Hematopoietic multipotent progenitor cell treated with erythropoietin and hydrocortisone succinate and interleukin-3 and kit ligand, for 6 days (in vitro differentiated cells): ENCODE measurements around the gene SLAIN2.

Experiments
- DNase-seq: peaks from one replicate; pipeline ENCODE4 v3.0.0-alpha.2; 2015

SLAIN2 gene

DNA sequence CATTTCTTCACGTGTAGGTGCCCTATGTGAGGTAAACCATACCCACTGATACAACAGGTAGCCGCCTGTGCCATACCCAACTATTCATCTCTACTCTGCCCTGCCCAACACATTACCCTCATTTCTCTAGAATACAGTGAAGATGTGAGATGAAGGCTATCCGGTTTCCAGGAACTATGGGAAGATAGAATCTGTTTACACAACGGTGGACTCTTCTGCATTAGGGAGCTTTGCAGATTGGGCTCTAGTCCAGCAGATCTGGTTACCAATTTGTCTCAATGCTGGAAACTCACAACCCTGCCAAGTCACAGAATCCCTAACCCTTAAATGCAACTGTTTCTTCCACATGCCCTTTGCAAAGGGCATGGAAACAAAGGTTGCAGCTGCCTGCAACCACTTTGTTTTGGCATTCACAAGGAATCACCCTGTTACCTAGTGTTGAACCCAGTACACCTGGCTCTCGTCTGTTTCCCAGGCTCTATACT, 6.4 kb upstream of the SLAIN2 start:
- no peak for DNase-seq

DNA sequence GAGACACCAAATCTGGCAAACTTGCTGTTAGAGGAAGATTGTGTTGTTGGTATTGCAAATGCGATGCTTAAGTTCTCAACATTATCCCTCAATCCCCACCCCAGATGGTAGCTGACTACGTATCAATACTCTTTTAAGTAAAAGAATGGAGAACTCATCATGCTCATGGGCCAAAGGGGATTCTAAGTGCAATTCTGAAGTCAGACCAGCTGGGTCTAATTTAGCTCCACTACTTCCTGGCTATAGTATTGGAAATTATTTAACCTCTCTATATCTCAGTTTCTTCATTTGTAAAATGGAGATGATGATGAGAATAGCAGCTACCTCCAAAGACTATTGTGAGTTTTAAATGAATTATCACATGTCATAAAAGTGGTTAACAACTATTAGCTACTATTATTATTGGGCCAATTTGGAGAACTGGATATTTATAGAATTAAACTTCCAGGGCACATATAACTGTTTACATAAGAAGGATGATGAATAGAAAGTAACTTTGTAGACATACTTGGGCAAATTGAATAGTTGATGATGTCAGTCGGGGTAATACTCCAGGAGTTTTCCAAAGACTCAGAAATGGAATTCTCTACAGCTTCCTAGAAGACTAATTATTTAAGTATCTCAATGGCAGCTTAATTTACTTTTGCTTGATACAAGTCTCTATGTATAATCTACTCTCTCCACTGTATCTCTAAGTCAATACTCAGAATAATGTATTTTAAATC, 5.0 kb upstream of the SLAIN2 start:
- no peak for DNase-seq

DNA sequence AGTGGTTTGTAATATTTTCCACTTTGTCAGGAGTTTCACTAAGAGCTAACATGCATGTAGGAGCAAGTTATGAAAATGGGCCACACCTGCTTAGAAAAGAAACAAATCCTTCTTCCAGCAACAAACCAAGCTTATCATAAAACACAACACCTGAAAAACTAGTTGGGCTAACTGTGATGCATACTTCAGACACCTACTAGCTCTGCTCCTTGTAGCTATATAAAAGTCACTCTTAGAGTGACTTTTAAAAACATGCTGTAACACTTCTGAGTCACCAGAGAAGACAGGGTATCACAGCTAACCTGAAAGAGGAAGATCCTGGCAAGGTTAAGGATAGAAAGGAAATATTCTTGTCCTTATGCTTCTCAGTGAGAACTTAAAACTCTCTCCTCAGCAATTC, 3.6 kb upstream of the SLAIN2 start:
- DNase-seq: no peak

DNA sequence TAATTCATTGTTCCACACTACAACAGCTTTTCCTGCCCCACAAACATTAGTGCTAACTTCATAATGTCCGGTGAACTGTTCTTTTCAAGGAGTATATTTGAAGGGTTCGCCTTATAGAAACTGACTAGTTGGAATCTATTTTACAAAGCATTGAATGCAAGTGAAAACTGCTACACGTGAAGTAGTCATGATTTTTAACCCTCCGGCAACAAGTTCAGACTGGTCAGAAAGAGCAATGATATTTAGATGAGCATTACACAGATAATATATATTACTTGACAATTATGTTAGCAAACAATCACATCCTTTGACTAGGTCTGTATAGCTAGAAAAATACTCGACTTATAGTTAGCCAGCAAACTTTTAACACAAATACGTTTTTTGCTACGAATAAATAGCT, 1.7 kb upstream of the SLAIN2 start:
- no peak for DNase-seq

DNA sequence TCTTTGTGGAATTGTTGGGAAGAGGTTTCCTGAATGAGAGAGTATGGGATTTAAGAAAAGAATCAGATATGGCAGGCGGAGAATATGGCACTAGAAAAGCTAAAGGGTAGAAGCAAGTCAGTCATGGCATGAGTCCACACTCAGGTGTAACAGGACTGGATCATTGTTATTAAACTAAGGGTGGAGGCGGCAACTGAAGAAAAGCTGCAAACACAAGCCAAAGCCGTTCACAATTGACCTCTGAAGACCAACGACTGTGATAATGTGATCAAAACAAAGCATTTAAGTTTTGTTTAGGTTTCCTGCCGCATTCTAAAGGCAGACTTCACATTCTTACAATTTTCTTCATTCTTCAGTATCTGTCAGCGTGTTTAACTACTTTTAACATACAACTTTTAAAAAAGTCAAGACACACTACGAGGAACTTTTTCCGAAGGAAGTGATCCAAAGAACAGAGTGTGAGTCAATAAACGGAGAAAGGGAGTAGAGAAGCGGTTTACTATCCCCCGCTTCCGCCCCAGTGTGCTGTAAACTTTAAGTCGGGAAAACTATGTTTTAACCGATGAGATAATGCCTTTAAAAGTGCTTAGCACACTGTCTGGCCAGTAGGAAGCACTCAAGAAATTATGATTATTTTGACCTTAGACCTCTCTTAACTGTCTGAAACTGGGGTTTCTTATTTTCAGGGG, 909 bp upstream of the SLAIN2 start:
- DNase-seq: peak; percentile 69

DNA sequence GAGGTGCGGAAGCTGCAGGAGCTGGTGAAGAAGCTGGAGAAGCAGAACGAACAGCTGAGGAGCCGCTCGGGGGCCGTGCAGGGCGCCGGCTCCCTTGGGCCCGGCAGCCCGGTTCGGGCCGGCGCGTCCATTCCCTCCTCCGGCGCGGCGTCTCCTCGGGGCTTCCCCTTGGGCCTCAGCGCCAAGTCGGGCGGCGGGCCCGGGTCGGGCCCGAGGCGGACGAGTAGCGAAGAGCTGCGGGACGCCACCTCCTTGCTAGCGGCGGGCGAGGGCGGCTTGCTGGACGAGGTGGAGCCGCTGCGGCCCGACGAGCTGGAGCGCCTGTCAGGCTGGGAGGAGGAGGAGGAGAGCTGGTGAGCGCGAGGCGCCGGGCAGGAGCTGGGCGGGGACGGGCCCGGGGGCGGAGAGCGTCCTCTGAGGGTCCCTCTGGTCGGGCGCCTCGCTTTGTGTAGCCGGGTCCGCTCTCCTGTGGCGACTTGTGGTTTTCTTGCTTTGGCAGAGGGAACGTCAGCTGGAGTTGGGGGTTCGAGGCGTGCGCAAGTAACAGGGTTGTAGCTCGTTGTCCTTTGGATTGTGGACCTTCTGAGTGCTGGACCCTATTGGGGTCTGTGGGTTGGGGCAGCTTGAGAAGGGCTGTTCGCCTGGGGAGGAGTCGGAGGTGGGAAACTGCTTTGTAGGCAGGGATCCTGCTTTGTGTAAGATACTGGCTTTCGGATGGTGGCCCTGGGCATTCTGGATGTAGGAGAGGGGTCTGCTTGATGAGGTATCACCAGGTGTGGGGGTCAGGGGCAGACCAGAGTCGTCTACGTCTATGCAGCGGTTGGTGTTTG, 662 bp downstream of the SLAIN2 start:
- peak; percentile 67 for DNase-seq

DNA sequence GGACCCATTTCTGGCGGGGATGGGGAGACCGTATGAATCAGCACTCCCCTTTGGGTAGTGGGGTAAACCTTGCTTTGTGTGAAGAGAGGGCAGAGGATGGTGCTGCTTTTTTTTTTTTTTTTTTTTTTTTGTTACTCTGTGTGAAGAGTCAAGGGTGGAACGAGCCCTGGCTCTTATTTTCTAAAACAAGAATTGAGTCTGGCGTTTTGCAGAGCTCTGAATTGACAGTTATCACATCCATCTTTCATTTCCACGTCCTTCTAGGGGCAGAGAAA, 1.2 kb downstream of the SLAIN2 start:
- peak; percentile 54 for DNase-seq

DNA sequence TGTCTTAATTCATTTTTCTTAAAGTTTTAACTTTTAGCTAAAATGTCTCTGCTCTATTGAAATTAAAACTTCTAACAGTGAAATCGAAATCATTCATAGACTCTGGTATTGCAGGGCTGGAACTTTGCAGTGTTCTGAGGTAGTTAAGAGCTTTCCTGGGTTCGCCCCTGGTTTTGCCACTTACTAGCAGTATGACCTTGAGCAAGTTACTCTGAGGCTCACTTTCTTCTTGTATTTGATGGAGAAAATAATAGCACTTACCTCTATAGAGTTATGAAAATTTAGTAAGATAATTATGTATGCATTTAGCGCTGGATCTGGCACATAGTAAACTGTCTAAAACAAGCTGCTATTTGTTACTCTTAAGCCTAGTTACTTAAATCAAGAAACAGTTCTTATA, 1.7 kb downstream of the SLAIN2 start:
- DNase-seq: no peak

DNA sequence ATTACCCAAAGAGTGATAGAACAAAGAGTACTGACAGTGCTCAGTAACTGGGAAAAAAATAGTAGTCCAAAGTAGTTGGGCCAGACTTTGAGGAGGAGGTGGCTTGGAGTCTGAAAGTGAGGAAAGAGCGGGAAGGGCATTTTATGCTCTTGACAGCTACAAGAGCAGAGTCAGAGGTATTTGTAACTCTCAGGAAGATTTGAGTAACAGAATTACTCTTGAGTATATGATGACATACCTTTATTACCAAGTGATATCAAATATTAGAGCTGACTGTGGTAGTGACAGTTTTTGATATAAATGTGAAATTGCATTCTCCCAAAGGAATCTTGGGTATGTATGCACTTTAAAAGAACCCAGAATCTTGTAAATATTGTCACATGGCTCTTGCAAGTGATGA, 2.2 kb downstream of the SLAIN2 start:
- no peak for DNase-seq

DNA sequence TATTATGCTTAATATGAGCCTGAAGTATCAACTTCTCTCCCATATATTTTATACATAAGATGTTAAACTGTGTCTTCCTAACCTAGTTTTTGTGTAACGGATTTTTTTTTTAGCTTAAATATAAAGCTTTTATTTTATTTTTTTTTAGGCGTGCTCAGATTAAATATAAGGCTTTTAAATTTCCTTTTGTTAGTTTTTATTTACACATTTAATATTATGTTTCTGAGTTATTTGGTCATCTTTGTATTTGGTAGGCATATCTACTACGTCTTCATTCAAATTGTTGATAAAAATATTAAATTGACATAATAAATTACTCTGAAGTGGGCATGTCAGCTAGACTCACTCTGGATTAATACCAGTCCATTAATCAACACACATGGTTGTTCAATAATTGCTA, 4.2 kb downstream of the SLAIN2 start:
- no peak for DNase-seq

DNA sequence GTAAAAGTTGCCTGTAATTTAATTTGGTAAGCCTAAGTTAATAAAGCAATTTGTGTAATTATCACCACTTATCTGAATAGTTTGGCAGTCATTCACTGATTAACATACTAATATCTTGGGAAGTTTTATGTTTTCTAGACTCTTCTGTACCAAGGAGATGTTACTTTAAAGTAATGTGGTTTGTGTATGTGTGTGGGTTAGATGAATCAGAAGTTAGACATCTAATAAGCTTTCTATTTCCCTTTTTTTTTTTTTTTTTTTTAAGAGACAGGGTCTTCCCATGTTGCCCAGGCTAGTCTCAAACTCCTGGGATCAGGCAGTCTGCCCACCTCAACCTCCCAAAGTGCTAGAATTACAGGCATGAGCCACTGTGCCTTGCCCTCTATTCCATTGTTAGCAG, 5.3 kb downstream of the SLAIN2 start:
- DNase-seq: no peak

DNA sequence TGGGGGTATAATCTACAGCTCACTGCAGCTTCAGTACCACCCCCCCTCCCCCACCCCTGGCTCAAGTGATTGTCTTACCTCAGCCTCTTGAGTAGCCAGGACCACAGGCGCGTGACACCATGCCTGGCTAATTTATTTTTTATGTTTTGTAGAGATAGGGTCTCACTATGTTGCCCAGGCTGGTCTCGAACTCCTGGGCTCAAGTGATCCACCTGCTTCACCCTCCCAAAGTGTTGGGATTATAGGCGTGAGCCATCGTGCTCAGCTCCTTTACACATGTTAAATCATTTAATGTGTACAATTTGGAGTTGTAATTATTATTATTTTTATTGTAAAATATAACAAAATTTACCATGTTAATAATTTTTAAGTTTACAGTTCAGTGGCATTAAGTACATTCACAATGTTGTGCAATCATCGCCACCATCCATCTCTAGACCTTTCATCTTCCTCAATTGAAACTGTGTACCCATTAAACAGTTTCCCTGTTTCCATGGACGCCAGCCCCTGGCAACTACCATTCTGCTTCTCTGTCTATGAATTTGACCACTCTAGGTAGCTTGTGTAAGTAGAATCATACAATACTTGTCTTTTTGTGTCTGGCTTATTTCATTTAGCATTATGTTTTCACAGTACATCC, 6.1 kb downstream of the SLAIN2 start:
- DNase-seq: no peak

DNA sequence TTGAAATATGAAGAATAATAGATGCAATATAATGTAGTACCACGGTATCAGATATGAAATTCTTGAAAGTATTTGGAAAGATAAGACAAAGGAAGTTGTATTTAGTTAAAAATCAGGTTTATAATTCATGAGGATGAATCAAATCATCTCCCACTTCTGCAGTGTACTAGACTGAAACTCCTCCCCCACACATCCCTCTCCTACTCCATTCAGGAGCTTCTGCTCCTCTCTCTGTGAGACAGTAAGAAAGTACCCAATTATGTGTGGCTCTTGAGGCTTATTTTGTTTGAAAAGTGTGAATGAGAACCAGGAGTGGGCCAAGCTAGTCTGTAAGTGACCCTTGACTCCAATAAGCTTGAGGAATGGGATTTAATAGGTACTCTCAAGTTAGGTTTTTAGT, 9.5 kb downstream of the SLAIN2 start:
- no peak for DNase-seq

DNA sequence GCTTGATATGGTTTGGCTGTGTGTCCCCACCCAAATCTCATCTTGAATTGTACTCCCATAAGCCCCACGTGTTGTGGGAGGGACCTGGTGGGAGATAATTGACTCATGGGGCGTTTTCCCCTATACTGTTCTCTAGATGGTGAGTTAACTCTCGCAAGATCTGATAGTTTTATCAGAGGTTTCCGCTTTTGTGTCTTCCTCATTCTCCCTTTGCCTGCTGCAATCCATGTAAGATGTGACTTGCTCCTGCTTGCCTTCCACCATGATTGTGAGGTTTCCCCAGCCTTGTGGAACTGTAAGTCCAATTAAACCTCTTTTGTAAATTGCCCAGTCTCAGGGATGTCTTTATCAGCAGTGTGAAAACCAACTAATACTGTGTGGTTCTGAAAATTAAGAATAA, 11.5 kb downstream of the SLAIN2 start:
- no peak for DNase-seq

DNA sequence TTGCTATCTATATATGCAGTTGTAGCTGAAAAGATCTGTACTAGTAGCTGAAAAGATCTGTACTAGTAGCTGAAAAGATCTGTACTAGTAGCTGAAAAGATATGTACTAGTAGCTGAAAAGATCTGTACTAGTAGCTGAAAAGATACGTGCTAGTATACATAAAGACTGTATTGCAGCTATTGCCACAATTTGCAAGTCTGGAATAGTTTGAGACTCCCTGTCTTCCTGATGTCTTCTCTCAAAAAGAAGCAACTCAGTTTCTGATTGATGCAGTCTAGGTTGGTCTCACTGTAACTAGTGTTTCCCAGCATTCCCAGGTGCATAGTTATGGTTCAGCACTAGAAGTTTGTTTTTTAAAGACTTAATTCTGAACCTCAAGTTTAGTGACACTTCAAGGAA, 15.0 kb downstream of the SLAIN2 start:
- DNase-seq: no peak

DNA sequence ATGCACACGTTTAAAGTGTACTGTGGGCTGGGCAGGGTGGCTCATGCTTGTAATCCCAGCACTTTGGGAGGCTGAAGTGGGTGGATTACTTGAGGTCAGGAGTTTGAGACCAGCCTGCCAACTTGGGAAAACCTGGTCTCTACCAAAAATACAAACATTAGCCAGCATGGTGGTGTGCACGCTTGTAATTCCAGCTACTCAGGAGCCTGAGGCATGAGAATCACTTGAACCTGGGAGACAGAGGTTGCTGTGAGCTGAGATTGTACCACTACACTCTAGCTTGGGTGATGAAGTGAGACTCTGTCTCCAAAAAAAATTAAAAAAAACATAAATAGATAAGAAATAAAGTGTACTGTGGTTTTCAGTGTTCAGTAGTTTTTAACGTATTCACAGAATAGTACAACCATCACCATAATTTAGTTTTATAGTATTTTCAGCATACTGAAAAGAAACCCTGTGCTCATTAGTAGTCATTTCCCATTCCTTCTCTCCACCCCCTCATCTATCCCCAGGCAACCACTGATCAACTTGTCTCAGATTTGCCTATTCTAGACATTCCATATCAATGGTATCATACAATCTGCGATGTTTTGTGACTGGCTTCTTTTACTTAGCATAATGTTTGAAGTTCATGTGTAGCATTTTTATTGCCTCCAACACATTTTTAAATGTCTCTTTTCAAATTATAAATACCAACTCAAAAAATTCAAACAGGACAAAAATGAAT, 19.1 kb downstream of the SLAIN2 start:
- no peak for DNase-seq

DNA sequence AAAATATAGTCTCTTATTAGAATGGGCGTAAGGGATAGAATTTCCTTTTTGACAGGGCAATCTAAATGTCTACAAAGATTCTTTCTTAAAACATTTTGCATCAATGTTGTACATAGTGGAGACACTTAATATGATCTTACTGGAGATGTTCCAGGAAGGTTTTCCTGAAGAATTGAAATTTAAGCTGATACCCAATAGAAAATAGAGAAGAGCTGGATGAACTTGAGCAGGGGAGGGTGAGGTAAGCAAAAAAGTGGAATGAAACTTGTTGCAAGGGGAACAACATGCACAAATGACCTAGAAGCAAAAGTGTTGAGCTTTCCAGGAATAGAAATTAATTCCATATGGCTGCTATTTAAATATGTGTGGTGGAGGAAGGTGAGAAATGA, 19.7 kb downstream of the SLAIN2 start:
- DNase-seq: no peak

DNA sequence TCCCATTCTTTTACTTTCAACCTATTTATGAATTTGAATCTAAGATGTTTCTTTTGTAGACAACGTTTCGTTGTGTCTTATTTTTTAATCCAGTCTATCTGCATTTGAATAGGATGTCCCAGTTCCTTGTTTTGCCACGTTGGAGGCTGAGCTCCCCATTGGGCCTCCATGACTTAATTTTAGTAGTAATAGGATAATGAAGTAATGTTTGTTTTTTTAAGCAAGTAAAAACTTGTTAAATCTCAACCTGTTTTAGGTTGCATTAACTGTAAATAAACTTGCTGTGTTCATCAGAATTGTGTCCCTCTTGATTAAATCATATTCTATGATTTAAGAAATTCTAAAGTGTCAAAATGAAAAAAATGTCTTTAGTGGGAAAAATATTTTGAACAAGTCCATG, 25.3 kb downstream of the SLAIN2 start:
- no peak for DNase-seq

DNA sequence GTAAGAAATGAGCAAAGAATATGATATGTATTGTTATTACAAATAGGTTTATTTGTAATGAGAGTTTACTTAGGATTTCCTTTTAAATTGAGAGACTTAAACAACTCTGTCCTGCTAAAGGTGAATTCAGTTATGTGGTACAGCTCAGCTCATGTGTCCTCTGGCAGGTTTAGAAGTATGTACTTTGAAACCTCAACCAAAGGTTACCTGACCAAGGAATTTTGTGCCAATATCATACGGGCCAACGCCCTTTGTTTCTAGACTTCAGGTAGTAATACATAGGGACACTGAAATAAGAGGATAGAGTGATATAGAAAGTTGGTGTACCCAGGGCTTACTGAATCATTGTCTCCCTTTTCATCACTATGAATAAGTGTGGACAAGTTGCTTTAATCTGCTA, 25.7 kb downstream of the SLAIN2 start:
- no peak for DNase-seq

DNA sequence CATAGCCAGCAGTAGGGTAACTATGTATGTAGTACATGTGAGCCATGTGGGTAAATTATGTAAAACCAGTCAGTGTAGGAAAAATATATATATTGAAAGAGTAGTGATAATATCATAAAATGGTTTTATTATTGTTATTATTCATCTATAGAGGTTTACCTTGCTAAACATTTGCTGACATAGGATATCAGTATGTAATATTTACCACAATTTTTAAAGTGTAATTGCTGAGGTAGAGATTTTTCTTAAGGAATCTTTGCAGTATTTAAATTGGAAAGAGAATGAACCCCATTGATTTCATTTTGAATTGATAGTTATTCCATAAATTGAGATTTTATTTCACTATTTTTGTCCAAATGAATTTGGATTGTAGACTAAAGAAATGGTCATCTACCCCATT, 27.1 kb downstream of the SLAIN2 start:
- no peak for DNase-seq

DNA sequence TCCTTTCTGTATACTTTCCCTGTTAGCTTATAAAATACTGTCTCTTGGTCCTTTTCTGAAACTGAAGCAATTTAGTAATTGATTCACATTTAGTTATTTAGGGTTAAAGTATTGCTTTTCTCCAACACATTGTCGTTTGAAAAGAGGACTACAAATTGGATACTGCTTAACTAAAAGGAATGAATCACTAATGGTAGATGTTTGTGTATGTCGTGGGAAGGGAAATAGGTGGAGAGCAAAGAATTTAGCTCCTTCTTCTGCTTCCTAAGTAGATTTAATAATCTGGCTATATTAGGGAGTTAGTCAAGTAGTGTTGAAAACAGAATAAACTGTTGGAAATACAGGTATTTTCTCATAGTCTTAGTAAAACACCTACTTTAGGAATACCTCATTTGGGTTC, 27.9 kb downstream of the SLAIN2 start:
- no peak for DNase-seq

DNA sequence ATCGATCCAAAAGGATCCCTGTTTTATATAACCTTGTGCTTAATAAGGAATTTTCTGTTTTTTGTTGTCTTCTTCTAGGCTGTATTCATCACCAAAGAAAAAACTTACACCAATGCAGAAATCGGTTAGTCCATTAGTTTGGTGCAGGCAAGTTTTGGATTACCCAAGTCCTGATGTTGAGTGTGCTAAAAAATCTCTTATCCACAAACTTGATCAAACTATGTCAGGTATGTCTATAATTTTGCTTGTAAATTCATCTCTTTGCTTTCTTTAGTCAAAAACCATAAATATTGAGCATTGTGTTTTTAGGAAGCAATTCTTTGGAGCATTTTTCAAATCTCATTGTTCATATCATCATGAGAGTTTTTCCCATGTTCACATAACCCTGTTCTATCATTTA, 28.4 kb downstream of the SLAIN2 start:
- DNase-seq: no peak
